ENCODE measurements around the gene CASP8.
"Not testable (repeated sequence)": the region's sequence is repeated elsewhere in the genome, so short reads cannot be mapped to it uniquely, and the experiment has no call there.

The CASP8 gene

DNA sequence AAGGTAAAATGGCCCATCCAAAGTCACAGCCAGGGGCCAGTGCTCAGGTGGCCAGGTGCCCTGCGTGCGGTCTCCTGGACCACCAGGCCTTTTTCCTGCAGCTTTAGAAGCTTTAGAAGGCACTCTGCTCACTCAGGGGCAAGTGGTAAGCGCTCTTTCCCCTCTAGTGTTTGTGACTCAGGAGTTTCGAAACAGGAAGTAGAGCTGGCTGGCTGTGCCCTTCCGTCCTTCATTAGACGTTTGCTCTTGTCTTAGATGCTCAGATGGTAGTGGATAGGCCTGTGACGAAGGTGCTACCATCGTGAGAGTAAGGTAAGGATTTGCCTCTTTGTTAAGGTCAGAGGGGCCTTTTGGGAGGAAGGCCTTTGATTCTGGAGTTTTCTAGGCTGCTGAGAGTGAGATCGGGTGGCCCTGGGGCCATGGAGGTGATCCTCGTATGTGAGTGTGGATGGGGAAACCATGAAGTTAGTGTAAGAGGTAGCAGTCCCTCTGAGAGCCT lies at the start of gene CASP8:
TSS of gene CASP8 (plus strand) at position 235 of the 499 bp plus-strand sequence. CDS start 5,951 bp downstream, outside the sequence.
- peak; percentile 64 for DNase-seq (ENCODE audit: low read depth)

- no peak for DNase-seq (ENCODE audit: low read depth)
These were observed 44.4 kb upstream of the CASP8 start for GRCh38 chr2:201215963-201216362.

DNA sequence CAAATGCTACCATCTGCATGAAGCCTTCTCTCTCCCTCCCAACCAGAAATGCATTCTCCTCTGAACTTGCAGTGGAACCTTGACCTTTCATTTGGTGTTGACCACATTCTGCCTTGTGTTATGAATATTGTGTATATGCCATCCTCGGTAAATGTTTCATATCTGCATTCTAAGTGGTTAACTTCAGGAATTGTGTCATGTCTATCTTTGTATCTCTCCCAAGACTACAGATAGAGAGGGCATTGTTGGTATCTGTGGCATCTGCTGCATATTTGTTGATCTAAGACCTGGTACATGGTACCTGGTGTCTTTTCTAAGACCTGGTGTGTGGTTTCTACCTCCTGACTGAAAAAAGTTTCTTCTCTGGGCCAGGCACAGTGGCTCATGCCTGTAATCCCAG lies 43.4 kb upstream of the CASP8 start:
- no peak for DNase-seq (ENCODE audit: low read depth)

GRCh38 chr2:201218780-201219179 lies 41.6 kb upstream of the CASP8 start:
- DNase-seq (ENCODE audit: low read depth): no peak

GRCh38 chr2:201219328-201220096 lies 40.8 kb upstream of the CASP8 start:
- DNase-seq (ENCODE audit: low read depth): no peak

GRCh38 chr2:201220102-201220570 lies 40.2 kb upstream of the CASP8 start:
- DNase-seq (ENCODE audit: low read depth): no peak

GRCh38 chr2:201223089-201224073 lies 37.0 kb upstream of the CASP8 start:
- DNase-seq (ENCODE audit: low read depth): no peak

GRCh38 chr2:201228271-201228911 lies 31.9 kb upstream of the CASP8 start:
- DNase-seq (ENCODE audit: low read depth): no peak

GRCh38 chr2:201228912-201229290 lies 31.4 kb upstream of the CASP8 start:
- DNase-seq (ENCODE audit: low read depth): no peak

DNA sequence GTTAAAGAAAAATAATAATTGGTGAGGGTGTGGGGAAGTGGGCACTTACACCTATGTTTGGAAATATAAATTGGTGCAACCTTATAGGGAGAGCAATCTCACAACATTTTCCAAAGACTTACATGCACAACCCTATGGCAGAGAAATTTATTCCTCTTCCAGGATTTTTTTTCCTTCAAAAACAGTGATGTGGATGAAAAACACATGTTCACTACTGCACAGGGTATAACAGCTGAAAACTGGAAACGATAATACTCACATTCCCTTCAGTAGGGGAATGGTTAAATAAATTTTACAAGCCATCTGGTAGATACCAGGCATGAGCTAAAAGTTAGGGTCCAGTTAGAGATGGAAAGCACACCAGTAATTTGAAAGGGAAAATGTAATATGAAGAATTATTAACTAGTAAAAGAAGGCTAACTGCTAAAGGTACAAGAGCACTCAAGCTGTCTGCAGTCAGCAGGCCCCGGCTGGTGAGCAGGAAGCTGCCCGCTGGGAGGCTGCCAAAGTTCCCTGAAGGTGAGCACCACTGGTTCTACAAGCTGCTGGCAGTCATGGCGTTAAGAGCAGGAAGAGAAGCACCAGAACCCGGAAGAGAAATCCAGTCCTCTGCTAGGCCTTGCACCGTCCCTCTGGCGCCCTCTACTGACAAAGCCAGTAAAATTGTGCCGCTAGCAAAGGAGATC lies 28.4 kb upstream of the CASP8 start:
- DNase-seq (ENCODE audit: low read depth): peak; percentile 81

- DNase-seq (ENCODE audit: low read depth): no peak
These were observed 27.9 kb upstream of the CASP8 start for GRCh38 chr2:201232467-201232815.

GRCh38 chr2:201233192-201233811 lies 27.0 kb upstream of the CASP8 start:
- peak; percentile 81 for DNase-seq (ENCODE audit: low read depth)

GRCh38 chr2:201233812-201234662 lies 26.3 kb upstream of the CASP8 start:
- DNase-seq (ENCODE audit: low read depth): no peak

DNA sequence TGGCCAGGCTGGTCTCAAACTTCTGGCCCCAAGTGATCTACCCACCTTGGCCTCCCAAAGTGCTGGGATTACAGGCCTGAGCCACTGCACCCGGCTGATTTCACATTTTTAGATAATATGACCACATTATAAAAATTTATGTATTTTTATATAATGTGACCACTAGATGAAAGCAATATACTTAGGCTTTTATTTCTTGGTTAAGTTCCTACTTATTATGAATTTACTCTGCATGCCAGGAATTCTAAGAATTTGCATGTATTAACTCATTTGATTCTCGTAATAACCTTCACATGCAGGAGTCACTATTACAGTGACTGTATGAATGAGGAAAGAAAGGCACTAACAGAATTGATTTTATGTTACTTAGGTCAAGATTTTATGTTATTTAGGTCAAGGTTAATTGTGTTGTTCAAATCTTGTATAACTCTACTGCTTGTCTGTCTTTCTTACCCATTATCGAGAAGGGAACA lies 25.6 kb upstream of the CASP8 start:
- DNase-seq (ENCODE audit: low read depth): no peak

DNA sequence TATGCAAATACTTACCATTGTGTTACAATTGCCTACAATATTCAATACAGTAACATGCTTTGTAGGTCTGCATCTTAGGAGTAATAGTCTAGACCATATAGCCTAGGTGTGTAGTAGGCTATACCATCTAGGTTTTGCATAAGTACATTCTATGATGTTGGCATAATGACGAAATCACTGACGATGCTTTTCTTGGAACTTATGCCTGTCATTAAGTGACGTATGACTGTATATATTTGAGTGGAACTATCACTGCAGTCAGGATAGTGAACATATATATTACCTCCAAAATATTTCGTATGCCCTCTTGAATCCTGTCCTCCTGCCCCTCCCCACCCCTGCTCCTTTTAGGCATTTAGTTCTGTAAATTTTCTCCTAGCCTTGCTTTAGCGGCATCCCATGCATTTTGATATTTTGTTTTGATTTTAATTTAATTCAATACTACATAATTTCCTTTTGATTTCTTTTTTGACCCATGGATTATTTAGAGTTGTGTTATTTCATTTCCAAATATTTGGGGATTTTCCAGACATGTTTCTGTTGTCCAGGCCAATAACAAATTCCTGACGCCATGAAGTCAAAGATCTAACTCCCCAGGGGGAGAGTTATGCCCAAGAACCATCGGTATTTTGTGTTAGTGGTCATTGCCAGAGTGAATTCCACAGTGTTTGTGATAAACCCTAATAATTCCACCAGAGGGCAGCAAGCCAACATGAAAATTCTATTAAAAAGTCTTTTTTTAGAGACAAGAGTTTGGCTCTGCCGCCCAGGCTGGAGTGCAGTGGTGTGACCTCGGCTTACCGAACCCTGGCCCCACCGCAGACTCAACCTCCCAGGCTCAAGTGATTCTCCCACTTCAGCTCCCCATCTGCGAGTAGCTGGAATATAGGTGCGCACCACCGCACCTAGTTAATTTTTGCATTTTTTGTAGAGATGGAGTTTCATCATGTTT lies 24.2 kb upstream of the CASP8 start:
- DNase-seq (ENCODE audit: low read depth): no peak

DNA sequence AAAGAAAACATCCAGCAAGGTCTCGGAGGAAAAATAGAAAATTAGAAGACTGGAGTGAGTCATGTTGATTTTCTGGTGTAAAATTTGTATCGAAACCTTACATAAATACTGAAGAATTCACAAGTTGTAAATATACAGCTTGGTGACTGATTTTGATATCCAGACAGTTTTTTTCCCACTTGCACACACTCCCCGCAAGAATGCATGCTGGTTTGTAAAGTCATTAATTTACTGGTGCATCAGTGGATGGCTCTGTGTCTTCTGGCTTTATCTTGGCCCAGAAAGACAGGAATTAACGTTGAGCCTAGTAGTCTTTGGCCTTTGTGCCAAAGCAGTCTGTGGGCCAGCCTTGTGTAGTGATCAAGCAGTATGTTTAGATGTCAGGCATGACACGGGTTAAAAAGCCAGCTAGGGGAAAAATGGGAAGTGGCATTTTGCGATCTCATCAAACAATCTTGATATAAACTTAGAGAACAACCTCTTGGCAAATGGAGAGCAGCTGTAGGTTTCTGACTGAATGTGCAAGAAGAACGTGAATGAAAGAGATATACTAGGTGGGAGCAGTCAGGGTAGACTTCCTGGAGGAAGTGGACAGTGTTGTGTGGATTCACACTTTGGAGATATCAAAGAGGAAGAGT lies 22.7 kb upstream of the CASP8 start:
- no peak for DNase-seq (ENCODE audit: low read depth)

DNA sequence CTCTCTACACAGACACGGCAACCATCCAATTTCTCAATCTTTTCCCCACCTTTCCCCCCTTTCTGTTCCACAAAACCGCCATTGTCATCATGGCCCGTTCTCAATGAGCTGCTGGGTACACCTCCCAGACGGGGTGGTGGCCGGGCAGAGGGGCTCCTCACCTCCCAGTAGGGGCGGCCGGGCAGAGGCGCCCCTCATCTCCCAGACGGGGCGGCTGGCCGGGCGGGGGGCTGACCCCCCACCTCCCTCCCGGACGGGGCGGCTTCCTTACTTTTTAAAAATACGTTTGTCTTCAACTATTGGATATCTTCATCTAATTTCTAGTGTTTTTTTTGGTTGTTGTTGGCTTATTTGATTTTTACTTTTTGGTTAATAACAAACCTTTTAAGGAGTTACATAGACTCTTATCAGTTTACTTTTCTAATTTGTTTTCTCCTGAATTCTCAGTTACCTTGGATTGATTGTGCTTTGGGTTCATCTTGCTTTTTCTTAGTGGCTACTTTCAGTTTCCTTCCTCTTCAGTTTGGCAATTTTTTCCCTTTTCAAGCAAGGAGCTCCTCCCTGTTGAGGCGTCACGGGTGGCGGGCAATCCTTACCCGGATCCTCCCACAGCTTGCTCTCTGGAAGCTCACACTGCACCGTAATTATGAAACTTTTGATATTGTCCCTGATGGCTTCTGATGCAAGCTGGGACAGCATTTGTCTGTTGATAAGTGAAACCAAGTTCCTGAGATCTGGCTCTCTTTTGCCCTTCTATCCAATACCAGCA lies 21.0 kb upstream of the CASP8 start:
- not testable (repeated sequence) for DNase-seq (ENCODE audit: low read depth)

Data from T-helper 22 cell (primary cell).